HepG2 (cell line): ENCODE data around the gene KCNMB2. TPM values are rescaled to one million over a fixed set of nuclear protein-coding genes. Genes with fewer than 3 reads are reported as not detected.

Experiments used
- ATAC-seq: fragments of 200-7000 bp; cut with Tn5 transposase; 3 replicates; pipeline ENCODE4 v1.9.1; 2020; ENCODE audit warnings: mild to moderate bottlenecking, moderate library complexity
- BruUV-seq: library from RNA; stranded (reverse); fragments of 400-500 nt; replicated peaks from 2 replicates; lab custom pipeline; 2021; lab: Mats Ljungman, UMichigan
- CTCF ChIA-PET: fragments of 300-600 bp; formaldehyde crosslinking; extraction: SDS; loops from one replicate; lab custom pipeline; 2021; ENCODE audit warnings: low total read pairs, inconsistent platforms, low intra/inter-chr PET ratio; lab: Yijun Ruan, JAX
- POLR2A ChIA-PET: fragments of 350-600 bp; sonication (Branson Sonifier 250); formaldehyde crosslinking; loops from one replicate; lab custom pipeline; 2020; ENCODE audit warnings: antibody characterized with exemption, inconsistent platforms; lab: Yijun Ruan, JAX
- DNase-seq: peaks from one replicate; pipeline ENCODE4 v3.0.0-alpha.2; 2015; ENCODE audit warnings: low spot score
- FAIRE-seq: peaks from 3 replicates; lab custom pipeline; 2011; peaks lifted over from hg19 to GRCh38; lab: Jason Lieb, UNC
- H2AFZ ChIP-seq: one replicate; pipeline ENCODE4 v1.6.1; 2011; ENCODE audit warnings: low read length, inconsistent platforms
- H3K27ac ChIP-seq: fragments of 300-600 bp; 3 replicates; pipeline ENCODE4 v1.8.0; 2011; ENCODE audit warnings: mixed run types, mild to moderate bottlenecking, mixed read lengths, low read length, inconsistent platforms; ENCODE audit not compliant: insufficient read depth; ENCODE audit errors: extremely low read length
- H3K27me3 ChIP-seq, 2 experiments: fragments of 200-600 bp in 1 of 2; 2 replicates in 1 of 2; 3 replicates in 1 of 2; pipeline versions ENCODE4 v1.6.0 to v1.8.0; 2011; ENCODE audit warnings: low read length in 2 of 2, mild to moderate bottlenecking in 2 of 2, moderate library complexity in 2 of 2, inconsistent platforms in 1 of 2; ENCODE audit not compliant: insufficient read depth in 2 of 2, control insufficient read depth in 1 of 2
- H3K36me3 ChIP-seq, 2 experiments: fragments of 200-600 bp in 1 of 2; replicated peaks in 1 of 2; 2 replicates in 1 of 2; 3 replicates in 1 of 2; pipeline versions ENCODE4 v1.5.1 to v1.8.0; 2011; ENCODE audit warnings: low read length in 2 of 2, inconsistent platforms in 1 of 2; ENCODE audit not compliant: insufficient read depth in 2 of 2, control insufficient read depth in 1 of 2
- H3K4me1 ChIP-seq: 2 replicates; pipeline ENCODE4 v1.5.1; 2012; ENCODE audit warnings: low read length, inconsistent platforms; ENCODE audit not compliant: insufficient read depth
- H3K4me2 ChIP-seq: 2 replicates; pipeline ENCODE4 v1.6.0; 2011; ENCODE audit warnings: low read depth, low read length, inconsistent platforms
- H3K4me3 ChIP-seq, 3 experiments: fragments of 200-600 bp in 1 of 3; sonication (generic), shearing (Covaris generic) in 1 of 3; replicated peaks in 1 of 3; 2 replicates each; pipeline ENCODE4 v1.5.1; 2011 to 2016; ENCODE audit warnings: low read length in 3 of 3, inconsistent platforms in 2 of 3, low read depth in 2 of 3, mild to moderate bottlenecking in 2 of 3, control low read depth in 1 of 3, mixed read lengths in 1 of 3; ENCODE audit not compliant: insufficient read depth in 1 of 3
- H3K79me2 ChIP-seq: one replicate; pipeline ENCODE4 v1.6.1; 2011; ENCODE audit warnings: low read length, inconsistent platforms; ENCODE audit not compliant: insufficient read depth
- H3K9ac ChIP-seq: 2 replicates; pipeline ENCODE4 v1.6.0; 2011; ENCODE audit warnings: mild to moderate bottlenecking, low read depth, low read length, inconsistent platforms; ENCODE audit not compliant: insufficient read depth
- H3K9me3 ChIP-seq: 2 replicates; pipeline ENCODE4 v1.5.1; 2012; ENCODE audit warnings: mild to moderate bottlenecking, low read length
- H4K20me1 ChIP-seq: 2 replicates; pipeline ENCODE4 v1.6.0; 2011; ENCODE audit warnings: inconsistent platforms, mild to moderate bottlenecking, low read length, moderate library complexity; ENCODE audit not compliant: insufficient read depth
- DR1 ChIP-seq: sonication (generic); formaldehyde crosslinking; IDR thresholded peaks from 2 replicates; pipeline ENCODE4 v1.8.0; 2021; ENCODE audit warnings: mild to moderate bottlenecking, missing genetic modification reagents, inconsistent platforms
- JDP2 ChIP-seq: sonication (generic); formaldehyde crosslinking; IDR thresholded peaks from 2 replicates; pipeline ENCODE4 v1.8.1; 2022; ENCODE audit warnings: missing genetic modification reagents, borderline replicate concordance
- NFIB ChIP-seq: sonication (generic); formaldehyde crosslinking; IDR thresholded peaks from 2 replicates; pipeline ENCODE4 v1.9.0; 2021; ENCODE audit warnings: missing genetic modification reagents, mild to moderate bottlenecking, borderline replicate concordance
- PTBP1 ChIP-seq: fragments of 200-400 bp; formaldehyde crosslinking; IDR thresholded peaks from 2 replicates; pipeline ENCODE4 v1.6.1; 2018; ENCODE audit warnings: low read length, low read depth; ENCODE audit not compliant: poor library complexity, severe bottlenecking
- SKI ChIP-seq: fragments of 450-650 bp; IDR thresholded peaks from one replicate; pipeline ENCODE4 v1.6.1; 2018; ENCODE audit warnings: mild to moderate bottlenecking; ENCODE audit not compliant: partially characterized antibody
- ZBTB7A ChIP-seq: sonication (generic); formaldehyde crosslinking; IDR thresholded peaks from 2 replicates; pipeline ENCODE4 v1.8.0; 2022; ENCODE audit warnings: mild to moderate bottlenecking, missing genetic modification reagents
- ZKSCAN8 ChIP-seq: IDR thresholded peaks from 2 replicates; pipeline ENCODE4 v1.6.1; 2016; ENCODE audit warnings: borderline replicate concordance, missing genetic modification reagents, missing compliant biosample characterization
- ZNF569 ChIP-seq: sonication (generic); formaldehyde crosslinking; IDR thresholded peaks from 2 replicates; pipeline ENCODE4 v1.5.0; 2020; ENCODE audit warnings: mild to moderate bottlenecking, missing genetic modification reagents, moderate library complexity, borderline replicate concordance
- WGBS: methylation state at CpG from one replicate; pipeline ENCODE4 v1.1.6; 2017; ENCODE audit warnings: low lambda C conversion rate; 5-methylcytosine and 5-hydroxymethylcytosine counted together
- in situ Hi-C: cut with HindIII; loops from 2 replicates; pipeline ENCODE4 v1.10.0; 2017; ENCODE audit warnings: low pct_unique_long_range_greater_than_20kb; ENCODE audit not compliant: extremely low pct_ligation_motif_present
- intact Hi-C: fragments of 100-400 bp; cut with micrococcal nuclease; formaldehyde crosslinking; loops from one replicate; pipeline ENCODE4 v1.10.0; 2022; ENCODE audit not compliant: unreplicated experiment
- polyA plus RNA-seq, 8 experiments: library from polyadenylated mRNA; depleted of rRNA in 3 of 8; stranded (reverse) in 7 of 8; unstranded in 1 of 8; fragments of >200 nt; fragmentation: Illumina TruSeq in 4 of 8; extraction: Trizol in 4 of 8; gene quantifications; 2 replicates each; pipeline versions ENCODE4 v1.2.1 to v1.2.3, GENCODE V29; 2011 to 2016; ENCODE audit warnings: low read depth in 4 of 8, missing spikeins in 1 of 8, mixed read lengths in 1 of 8; ENCODE audit not compliant: insufficient read depth in 1 of 8
- total RNA-seq, 5 experiments: library from RNA; depleted of rRNA; stranded (reverse); fragments of >200 nt; fragmentation: Illumina TruSeq; extraction: Trizol; gene quantifications; 2 replicates each; pipeline ENCODE4 v1.2.3, GENCODE V29; 2016; ENCODE audit warnings: low read depth in 1 of 5
- TF ChIP-seq, protein P1 (sequence below): sonication (generic); formaldehyde crosslinking; IDR thresholded peaks from 2 replicates; pipeline ENCODE4 v1.8.0; 2022; ENCODE audit warnings: missing genetic modification reagents, mild to moderate bottlenecking, inconsistent platforms, borderline replicate concordance
- TF ChIP-seq, protein P2 (sequence below): sonication (generic); formaldehyde crosslinking; IDR thresholded peaks from 2 replicates; pipeline ENCODE4 v1.5.0; 2020; ENCODE audit warnings: mild to moderate bottlenecking, missing genetic modification reagents
- TF ChIP-seq, protein P3 (sequence below): sonication (generic); formaldehyde crosslinking; IDR thresholded peaks from 2 replicates; pipeline ENCODE4 v1.5.0; 2020; ENCODE audit warnings: missing genetic modification reagents
- TF ChIP-seq, protein P4 (sequence below): sonication (generic); formaldehyde crosslinking; IDR thresholded peaks from 2 replicates; pipeline ENCODE4 v1.9.0; 2022; ENCODE audit warnings: missing genetic modification reagents, mild to moderate bottlenecking, borderline replicate concordance

Gene KCNMB2
- total and polyA plus RNA-seq, 2 of the 13 experiments (the other 11 are each of a cell fraction or from before 2014, with no cell fraction given) = not detected

DNA sequence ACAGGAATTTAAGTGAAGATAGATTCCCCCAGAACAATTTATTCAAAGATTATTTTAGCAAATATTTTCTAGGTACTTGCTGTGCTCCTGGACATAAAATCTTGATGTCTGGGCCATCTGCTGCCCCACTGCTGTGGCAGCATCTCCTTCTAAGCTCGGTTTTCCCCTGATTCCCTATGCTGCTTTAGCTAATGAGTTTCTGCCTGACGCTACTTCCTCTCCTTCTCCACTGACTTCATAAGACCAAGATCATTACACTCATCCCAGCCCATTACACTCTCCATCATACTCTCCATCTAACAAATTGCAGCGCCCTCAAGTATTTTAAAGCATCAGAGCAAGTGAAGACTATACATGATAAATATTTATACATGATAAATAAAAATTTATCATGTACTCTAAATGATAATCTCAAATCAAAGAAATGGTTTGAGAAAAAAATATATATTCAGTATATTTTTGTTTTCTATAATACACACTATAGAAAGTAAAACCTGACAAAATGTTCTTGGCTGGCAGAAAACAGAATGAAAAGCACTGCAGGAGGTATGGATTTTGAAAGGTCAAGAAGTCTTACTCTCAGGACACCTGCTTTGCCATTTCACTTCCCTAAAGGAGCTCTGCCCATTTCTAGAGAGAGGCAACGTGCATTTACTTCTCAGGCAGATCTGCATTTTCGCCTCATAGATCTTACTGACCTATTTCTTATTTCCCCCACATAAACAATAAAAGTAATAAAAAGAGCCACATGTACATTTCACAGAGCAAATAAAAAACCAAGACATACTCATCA lies 232.0 kb downstream of the KCNMB2 start:
- Histone ChIP-seq H3K79me2 (no peaks in the 10 kb centered on the region), H4K20me1 (no peaks in the 10 kb centered on the region), H3K27ac (no peak overlapping the region), H3K4me1 (no peaks in the 10 kb centered on the region), H2AFZ (no peak overlapping the region), H3K9me3 (no peaks in the 10 kb centered on the region), H3K36me3 (no peaks in the 10 kb centered on the region), H3K4me2 (no peak overlapping the region), H3K4me3 (no peak overlapping the region), H3K9ac (no peak overlapping the region), H3K27me3 (no peaks in the 10 kb centered on the region)
- WGBS = 2% methylated on average over 5 of the region's 5 CpGs
- TF ChIP-seq ZKSCAN8 (CRISPR knock-in tag) (no peak), SKI (no peak), JDP2 (no peak), PTBP1 (no peak), NFIB (no peak), ZNF569 (CRISPR knock-in tag) (no peak), DR1 (no peak), ZBTB7A (CRISPR knock-in tag) (no peak)
- TF ChIP-seq, protein P1, sequence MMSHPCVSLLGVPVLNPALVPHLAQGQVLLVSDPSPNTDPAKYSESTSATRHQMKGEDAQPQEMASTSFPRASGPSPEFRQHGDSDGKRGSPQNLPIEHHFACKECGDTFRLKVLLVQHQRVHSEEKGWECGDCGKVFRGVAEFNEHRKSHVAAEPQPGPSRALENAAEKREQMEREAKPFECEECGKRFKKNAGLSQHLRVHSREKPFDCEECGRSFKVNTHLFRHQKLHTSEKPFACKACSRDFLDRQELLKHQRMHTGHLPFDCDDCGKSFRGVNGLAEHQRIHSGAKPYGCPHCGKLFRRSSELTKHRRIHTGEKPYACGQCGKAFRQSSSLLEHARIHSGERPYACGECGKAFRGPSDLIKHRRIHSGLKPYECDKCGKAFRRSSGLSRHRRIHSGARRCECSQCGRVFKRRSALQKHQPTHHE (CRISPR knock-in tag) = no peak
- TF ChIP-seq, protein P2, sequence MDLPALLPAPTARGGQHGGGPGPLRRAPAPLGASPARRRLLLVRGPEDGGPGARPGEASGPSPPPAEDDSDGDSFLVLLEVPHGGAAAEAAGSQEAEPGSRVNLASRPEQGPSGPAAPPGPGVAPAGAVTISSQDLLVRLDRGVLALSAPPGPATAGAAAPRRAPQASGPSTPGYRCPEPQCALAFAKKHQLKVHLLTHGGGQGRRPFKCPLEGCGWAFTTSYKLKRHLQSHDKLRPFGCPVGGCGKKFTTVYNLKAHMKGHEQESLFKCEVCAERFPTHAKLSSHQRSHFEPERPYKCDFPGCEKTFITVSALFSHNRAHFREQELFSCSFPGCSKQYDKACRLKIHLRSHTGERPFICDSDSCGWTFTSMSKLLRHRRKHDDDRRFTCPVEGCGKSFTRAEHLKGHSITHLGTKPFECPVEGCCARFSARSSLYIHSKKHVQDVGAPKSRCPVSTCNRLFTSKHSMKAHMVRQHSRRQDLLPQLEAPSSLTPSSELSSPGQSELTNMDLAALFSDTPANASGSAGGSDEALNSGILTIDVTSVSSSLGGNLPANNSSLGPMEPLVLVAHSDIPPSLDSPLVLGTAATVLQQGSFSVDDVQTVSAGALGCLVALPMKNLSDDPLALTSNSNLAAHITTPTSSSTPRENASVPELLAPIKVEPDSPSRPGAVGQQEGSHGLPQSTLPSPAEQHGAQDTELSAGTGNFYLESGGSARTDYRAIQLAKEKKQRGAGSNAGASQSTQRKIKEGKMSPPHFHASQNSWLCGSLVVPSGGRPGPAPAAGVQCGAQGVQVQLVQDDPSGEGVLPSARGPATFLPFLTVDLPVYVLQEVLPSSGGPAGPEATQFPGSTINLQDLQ (CRISPR knock-in tag) = no peak
- TF ChIP-seq, protein P3, sequence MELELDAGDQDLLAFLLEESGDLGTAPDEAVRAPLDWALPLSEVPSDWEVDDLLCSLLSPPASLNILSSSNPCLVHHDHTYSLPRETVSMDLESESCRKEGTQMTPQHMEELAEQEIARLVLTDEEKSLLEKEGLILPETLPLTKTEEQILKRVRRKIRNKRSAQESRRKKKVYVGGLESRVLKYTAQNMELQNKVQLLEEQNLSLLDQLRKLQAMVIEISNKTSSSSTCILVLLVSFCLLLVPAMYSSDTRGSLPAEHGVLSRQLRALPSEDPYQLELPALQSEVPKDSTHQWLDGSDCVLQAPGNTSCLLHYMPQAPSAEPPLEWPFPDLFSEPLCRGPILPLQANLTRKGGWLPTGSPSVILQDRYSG = no peak
- TF ChIP-seq, protein P4, sequence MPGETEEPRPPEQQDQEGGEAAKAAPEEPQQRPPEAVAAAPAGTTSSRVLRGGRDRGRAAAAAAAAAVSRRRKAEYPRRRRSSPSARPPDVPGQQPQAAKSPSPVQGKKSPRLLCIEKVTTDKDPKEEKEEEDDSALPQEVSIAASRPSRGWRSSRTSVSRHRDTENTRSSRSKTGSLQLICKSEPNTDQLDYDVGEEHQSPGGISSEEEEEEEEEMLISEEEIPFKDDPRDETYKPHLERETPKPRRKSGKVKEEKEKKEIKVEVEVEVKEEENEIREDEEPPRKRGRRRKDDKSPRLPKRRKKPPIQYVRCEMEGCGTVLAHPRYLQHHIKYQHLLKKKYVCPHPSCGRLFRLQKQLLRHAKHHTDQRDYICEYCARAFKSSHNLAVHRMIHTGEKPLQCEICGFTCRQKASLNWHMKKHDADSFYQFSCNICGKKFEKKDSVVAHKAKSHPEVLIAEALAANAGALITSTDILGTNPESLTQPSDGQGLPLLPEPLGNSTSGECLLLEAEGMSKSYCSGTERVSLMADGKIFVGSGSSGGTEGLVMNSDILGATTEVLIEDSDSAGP (CRISPR knock-in tag) = no peak
- ChIA-PET POLR2A (no interaction called here), CTCF (no interaction called here)
- intact Hi-C loops = loop anchor here (10.0 kb wide), 1 partner anchor 333 kb away; no protein-coding TSS in a partner anchor
- no TSS peak for BruUV-seq
- ATAC-seq (no peak), DNase-seq (no peak), FAIRE-seq (no peak)
- in situ Hi-C loops = no loop called here
